GM21576 (cell line): ENCODE data around the gene UAP1L1.

Experiments used
- ATAC-seq: cut with Tn5 transposase; IDR thresholded peaks from one replicate; pipeline ENCODE4 v1.9.1; 2021; ENCODE audit warnings: mild to moderate bottlenecking, moderate library complexity; ENCODE audit not compliant: unreplicated experiment

The UAP1L1 gene

DNA sequence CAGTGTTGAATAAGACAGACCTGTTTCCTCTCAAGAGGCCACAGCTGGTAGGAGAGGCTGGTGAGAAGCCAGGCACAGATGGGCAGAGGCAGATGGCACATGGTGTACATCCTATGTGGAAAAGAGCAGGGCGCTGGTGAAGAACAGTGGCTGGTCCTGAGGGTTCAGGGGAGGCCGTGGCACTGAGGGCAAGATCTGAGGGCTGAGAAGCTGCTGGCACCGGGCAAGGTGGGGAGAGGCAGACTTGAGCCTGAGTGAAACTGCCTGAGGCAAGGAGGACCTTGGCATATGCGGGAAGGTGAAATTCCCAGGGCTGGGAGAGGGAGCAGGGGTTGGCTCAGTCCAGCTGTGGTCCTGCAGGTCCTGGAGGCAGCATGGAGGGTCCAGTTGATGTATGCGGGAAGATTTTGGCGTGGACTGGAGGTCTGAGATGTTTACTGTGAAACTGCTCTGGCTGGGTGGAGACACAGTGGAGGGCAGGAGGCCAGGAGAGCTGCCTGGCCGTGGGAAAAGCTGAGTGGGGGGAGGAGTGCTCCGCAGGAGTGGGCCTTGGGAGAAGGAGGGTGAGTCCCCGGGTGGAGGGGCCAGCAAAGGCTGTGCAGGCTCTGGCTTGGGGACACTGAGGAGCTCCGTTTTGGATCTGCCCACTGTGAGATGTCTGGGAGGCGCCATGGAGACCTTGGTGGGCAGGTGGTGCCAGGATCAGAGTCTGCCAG is 12.1 kb downstream of the UAP1L1 start:
- ATAC-seq: no peak

DNA sequence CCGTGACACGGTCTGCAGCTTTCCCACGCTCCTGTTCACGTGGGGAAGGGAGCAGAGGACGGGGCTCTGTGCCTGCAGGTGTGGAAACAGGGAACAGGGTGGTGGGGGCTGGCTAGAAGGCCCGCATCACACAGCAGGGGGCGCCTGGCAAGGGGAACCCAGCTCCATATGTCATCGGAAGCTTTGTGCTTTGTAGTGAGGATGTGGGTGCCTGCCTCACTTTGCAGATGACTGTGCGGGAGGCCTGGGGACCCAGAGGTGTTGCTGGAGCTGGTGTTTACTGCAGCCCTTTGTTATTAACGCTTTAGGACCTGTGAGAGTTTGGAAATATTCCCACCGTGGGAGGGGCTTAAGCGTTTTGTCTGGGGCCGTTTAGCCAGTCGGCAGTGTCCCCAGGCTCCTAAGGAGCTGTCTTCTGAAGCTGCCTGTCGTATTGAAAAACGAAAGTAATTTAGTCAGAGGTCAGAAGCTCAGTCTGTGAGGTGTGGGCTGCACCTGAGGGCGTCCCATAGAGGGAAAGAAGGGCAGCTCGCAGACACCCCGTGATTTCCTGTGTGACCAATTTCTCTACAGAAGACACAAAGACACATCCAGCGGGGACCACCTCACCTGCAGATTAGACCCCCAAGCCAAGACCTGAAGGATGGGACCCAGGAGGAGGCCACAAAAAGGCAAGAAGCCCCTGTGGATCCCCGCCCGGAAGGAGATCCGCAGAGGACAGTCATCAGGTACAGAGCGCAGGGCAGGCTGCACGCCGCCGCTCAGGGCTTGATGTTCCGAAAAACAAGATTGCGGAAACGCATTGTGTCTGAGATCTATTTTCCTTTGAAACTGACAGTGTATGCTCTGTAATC is 18.6 kb downstream of the UAP1L1 start:
- ATAC-seq: peak; percentile 72

DNA sequence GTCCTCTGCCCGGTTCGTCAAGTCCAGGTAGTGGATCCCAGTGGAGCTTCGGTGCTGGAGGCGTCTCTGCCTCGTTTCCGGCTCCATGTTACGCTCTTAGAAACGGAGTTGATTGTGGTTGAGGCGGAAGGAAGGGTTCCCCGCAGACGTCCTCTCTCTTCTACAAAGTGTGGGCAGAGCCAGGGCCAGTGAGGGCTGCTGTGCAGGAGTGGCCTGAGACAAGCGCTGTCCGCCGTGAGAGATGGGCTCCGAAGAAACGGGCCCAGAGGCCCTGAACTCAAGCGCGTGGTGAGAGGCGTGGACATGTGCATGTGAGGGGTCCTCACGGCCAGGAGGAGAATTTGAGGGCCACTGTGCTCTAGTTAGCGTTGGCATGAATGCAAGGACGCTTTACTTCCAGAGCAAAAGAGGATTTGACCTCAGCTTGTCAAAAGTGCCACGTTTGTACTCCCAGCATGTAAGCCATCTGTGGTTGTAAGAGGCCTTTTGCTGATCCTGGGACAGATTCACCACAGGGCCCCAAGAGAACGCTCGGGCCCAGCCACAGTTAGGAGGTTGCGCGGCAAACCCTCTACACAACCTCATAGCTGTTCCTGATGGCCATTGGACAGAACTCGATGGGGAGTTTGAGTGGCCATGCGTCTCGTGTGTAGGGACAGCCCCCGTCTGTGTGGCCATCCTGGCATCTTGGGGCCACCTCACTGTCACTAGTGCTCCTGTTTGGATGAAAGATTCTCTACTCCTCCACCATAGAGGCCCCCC is 19.6 kb downstream of the UAP1L1 start:
- ATAC-seq: no peak

DNA sequence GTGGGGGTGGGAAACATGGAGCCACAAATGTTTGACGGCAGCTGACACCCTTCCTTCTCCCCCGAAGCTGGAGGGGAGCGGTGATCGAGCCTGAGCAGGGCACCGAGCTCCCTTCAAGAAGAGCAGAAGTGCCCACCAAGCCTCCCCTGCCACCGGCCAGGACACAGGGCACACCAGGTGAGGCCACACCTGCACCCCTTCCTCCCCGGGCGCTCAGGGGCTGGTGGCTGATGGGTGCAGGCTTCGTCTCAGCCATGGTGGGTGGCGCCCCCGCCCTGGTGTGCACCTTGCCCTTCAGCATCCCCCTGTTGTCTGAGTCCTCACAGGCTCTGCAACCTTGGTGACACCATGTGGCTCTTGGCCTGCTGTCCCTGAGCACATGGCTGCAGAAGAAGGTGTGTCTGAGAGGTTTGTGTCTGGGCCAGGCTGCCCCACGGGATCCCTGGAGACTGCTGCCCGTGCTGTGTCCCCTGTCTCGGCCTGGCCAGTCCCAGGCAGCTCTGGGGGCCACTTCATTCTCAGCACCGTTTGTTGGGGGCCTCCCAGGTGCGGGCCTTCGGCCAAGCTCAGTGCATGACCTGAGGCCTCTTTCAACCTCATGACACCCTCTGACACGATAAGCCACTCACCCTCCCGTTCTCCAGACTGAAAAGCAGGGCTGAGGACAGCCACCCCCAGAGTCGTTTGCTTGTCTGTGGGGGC is 20.6 kb downstream of the UAP1L1 start:
- no peak for ATAC-seq

DNA sequence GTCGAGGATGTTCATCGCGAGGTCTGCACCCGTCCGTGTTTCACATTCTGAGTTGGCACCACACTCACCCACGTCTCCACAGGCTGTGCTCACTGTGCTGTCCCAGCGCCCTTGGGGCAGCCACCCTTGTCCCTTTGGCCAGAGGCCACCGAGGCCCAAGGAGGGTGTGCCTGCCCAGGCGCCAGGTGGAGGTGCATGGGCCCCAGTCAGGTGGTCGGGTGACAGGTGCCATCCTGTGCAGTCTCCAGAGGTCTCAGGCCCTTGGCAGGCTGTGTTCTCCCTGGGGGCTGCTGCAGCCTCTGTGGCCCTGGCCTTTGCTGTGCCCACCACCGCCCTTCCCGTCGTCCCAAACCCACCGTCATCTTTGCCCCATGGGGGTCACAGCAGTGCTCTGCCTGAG is 21.9 kb downstream of the UAP1L1 start:
- no peak for ATAC-seq

DNA sequence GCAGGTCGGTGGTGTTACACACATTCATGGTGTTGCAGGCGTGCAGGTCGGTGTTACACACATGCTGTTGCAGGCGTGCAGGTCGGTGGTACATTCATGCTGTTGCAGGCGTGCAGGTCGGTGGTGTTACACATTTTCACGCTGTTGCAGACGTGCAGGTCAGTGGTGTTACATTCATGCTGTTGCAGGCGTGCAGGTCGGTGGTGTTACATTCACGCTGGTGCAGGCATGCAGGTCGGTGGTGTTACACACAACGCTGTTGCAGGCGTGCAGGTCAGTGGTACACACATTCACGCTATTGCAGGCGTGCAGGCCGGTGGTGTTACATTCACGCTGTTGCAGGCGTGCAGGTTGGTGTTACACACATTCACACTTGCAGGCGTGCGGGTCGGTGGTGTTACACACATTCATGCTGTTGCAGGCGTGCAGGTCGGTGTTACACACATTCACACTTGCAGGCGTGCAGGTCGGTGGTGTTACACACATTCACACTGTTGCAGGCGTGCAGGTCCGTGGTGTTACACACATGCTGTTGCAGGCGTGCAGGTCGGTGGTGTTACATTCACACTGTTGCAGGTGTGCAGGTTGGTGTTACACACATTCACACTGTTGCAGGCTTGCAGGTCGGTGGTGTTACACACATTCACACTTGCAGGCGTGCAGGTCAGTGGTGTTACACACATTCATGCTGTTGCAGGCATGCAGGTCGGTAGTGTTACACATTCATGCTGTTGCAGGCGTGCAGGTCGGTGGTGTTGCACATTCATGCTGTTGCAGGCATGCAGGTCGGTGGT is 26.1 kb downstream of the UAP1L1 start:
- ATAC-seq: no peak

DNA sequence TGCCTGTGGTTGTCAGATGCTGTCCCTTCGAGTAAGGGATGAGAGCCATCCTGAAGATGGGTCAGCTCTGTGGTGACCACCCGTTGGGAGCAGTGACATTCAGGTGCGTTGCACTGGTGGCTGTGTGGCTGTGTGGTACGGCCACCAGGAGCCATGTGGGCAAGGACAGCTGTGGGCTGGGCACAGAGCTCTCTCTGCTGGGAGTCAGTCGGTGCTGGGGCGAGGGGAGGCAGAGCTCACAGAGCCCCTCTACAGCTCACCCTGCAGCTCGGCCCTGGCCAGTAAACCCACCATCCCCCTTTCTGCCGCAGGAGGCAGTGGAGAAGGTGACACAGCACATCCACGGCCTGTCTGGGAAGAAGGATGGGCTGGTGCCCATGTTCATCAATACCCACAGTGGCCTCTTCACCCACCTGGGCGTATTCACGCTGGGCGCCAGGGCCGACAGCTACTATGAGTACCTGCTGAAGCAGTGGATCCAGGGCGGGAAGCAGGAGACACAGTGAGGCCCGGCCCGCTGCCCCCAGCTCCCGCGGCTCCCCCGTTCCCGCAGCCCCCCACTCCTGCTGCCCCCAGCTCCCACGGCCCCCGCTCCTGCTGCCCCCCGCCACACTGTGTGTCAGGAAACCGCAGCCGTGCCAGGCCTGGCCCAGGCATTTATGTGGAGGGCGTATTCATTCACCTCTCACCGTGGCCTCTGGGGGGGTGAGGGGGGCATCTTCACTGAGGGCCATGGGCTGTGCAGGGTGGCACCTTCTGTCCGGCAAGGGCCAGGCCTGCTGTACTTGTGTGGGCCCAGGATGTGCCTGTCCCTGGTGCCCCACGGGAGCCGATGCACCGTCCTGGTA is 28.7 kb downstream of the UAP1L1 start:
- no peak for ATAC-seq

DNA sequence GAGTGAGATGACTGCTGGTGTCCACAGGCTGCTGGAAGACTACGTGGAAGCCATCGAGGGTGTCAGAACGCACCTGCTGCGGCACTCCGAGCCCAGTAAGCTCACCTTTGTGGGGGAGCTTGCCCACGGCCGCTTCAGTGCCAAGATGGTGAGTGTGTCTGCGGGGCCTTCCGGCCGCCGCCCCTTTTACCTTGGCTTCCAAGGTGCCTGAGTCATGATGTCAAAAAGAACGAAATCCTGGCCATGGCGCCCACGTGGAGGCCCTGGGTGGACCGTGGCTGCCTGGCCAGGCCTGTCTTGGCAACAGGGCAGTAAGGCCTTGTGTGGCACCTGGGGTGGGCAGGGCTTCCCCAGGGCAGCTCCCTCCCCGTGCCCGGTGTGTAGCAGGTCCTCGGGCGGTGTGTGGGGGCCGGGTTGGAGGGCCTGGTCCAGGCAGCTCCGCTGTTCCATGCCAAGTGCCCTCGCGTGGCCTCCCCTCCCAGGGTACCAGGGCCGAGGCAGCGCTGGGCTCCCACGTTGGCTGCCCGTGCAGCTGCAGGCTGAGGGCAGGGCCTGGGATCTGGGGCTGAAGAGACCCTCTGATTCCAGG is 29.4 kb downstream of the UAP1L1 start:
- ATAC-seq: no peak

DNA sequence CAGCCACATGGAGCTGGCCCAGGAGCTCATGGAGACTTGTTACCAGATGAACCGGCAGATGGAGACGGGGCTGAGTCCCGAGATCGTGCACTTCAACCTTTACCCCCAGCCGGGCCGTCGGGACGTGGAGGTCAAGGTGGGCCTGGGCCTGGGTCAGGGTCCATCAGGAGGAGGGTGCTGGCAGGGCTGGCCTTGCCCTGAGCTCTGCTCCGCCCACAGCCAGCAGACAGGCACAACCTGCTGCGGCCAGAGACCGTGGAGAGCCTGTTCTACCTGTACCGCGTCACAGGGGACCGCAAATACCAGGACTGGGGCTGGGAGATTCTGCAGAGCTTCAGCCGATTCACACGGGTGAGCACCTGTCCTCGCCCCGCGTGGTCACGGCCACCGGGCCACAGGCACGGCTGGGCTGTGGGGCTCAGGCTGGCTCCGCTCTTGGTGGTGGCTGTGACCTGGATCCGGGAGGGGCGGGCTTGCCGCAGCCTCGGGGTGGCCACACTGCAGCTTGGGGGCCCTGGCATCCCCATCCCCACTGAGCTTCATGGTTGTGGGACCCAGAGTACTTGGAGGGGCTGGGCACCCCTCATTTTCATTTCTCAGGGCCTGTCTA is 30.1 kb downstream of the UAP1L1 start:
- no peak for ATAC-seq

DNA sequence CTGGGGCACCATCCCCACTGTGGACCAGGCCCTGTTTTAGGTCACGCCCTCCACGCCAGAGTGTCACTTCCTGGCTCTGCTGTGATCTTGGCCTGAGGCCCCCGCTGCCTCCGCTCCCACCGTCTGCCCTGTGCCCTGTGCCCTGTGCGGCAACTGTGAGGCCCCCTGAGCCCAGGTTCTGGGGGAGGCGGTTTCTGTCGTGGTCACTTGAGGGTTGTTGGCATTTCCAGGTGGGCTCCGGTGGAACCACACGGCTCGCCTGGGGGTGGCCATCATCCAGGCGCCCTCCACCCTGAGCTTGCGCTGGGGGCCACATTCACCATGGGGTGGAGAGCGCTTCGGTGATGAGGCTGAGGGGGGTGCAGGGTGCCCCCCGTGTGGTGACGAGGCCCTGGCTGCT is 30.7 kb downstream of the UAP1L1 start:
- no peak for ATAC-seq

DNA sequence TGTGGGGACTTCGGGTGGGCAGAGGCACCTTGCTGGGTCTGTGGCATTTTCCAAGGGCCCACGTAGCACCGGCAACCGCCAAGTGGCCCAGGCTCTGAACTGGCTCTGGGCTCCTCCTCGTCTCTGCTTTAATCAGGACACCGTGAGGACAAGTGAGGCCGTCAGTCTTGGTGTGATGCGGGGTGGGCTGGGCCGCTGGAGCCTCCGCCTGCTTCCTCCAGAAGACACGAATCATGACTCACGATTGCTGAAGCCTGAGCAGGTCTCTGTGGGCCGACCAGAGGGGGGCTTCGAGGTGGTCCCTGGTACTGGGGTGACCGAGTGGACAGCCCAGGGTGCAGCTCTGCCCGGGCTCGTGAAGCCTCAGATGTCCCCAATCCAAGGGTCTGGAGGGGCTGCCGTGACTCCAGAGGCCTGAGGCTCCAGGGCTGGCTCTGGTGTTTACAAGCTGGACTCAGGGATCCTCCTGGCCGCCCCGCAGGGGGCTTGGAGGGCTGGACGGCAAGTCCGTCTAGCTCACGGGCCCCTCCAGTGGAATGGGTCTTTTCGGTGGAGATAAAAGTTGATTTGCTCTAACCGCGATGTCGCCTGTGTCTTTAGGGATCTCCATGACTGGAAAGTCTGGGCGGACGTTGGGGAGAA is 31.4 kb downstream of the UAP1L1 start:
- no peak for ATAC-seq

DNA sequence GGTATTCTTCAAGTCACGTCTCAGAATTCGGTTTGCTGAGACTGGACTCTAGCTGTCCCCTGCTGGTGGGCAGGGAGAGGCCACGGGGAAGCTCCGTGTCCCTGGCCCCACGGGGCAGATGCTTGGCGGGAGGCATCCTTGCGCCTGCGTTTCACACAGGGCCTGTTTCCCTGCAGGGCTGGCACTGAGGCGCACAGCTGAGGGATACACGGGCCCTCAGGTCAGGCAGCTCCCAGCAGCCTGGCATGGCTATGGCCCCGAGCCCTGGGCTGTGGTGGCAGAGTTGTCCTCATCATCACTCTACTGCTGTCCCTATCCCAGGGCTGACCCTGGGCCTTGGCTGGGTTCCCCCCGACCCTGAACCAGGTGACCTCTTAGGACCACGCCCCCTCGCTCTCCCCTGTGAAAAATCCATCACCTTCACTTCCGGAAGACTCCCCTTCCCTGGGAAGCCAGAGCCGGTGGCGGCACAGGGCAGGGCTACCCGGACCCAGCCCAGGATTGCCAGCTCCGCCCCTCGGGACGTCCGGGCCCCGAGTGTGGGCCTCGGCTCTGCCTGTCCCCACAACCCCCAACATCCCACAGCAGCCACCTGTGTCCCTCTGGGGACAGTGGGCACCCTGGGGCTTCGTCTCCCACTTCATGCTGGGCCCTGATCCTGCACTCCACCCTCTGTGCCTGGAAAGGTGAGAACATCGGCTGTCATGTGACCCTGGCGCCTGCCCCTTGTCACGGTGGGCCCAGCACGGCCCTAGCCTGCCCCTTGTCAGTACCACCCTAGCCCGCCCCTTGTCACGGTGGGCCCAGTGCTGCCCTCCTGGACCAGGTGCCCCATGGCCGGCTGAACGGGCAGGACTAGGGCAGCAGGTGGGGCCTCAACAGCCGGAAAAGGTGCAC is 32.2 kb downstream of the UAP1L1 start:
- no peak for ATAC-seq

DNA sequence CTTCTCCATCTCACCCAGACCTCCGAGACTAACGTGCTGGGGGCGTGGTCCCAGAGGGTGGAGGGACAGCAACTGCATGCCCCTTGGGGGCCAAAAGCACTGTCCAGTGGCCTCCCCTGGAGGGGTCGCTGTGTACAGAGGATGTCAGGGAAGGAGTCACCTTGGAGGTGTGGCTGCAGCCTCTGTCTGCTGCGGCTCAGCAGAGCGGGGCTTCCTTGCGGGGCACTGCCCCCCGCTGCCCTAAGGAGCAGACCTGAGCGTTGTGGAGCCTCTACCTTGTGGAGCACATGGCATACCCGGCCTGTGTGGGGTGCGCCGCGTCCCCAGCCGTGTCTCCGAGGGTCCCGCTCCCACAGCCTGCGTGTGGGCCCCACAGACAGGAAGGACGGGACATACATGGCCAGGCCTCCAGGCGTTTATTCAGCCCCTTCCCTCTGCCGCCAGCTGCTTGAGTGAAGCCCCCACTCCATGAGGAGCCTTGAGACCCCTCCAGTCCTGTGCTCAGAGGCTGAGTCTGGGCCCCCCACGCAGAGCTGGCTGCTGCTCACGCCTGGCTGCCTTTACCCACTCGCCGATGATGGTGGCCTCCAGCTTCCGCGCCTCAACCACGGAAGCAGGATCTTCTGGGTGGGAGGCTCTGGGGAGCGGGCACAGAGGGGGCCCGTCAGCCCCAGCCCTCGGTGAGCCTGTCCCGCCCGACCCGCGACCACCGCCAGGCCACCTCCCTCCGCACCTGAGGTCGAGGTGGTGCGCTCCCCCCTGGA is 33.0 kb downstream of the UAP1L1 start:
- no peak for ATAC-seq

DNA sequence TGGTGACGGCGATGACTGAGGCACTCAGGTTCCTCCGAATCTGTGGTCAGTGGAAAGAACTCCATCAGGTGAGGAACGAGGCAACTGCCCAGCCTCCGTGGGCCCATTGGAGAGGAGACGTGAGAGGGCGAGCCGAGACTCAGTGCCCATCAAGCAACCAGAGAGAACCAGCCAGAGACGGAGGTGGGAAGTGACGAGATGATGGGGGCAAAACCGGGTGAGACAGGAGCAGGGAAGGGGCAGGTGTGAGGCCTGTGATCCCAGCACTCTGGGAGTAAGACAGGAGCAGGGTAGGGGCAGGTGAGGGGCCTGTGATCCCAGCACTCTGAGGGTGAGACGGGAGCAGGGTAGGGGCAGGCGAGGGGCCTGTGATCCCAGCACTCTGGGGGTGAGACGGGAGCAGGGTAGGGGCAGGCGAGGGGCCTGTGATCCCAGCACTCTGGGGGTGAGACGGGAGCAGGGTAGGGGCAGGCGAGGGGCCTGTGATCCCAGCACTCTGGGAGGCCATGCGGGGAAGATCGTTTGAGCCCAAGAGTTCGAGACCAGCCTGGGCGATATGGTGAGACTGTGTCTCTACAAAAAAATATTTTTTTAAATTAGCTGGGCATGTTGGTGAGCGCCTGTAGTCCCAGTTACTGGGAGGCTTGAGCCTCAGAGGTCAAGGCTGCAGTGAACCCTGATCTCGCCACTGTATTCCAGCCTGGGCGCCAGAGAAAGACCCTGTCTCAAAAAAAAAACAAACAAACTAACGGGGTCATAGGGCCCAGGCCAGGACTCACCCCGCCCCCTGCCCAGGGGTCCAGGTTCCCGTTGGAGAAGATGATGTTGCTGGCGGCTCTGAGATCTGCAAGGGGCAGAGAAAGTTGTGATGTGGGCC is 33.8 kb downstream of the UAP1L1 start:
- ATAC-seq: no peak
